H1 (cell line): ENCODE data around the gene P2RX1. TPM values are rescaled to one million over a fixed set of nuclear protein-coding genes. Genes with fewer than 3 reads are reported as not detected.

ENCODE experiments used
- CTCF ChIP-seq, 3 experiments: IDR thresholded peaks; 1 replicate in 2 of 3; 2 replicates in 1 of 3; pipeline versions ENCODE4 v1.5.1 to v1.6.1; 2011; ENCODE audit warnings: low read length in 3 of 3, mild to moderate bottlenecking in 3 of 3, inconsistent platforms in 2 of 3, low read depth in 1 of 3, moderate library complexity in 1 of 3; ENCODE audit not compliant: insufficient read depth in 1 of 3; ENCODE audit errors: control extremely low read depth in 1 of 3
- FOSL1 ChIP-seq: IDR thresholded peaks from 2 replicates; pipeline ENCODE4 v1.6.1; 2011; ENCODE audit warnings: mild to moderate bottlenecking, low read depth, low read length, moderate library complexity; ENCODE audit not compliant: insufficient read depth
- RBBP5 ChIP-seq: IDR thresholded peaks from 2 replicates; pipeline ENCODE4 v1.7.1; 2012; ENCODE audit warnings: low read depth, mild to moderate bottlenecking, inconsistent platforms, low read length, moderate library complexity, borderline replicate concordance
- SUZ12 ChIP-seq: fragments of 200-600 bp; sonication (generic); IDR thresholded peaks from 2 replicates; pipeline ENCODE4 v1.6.1; 2012; ENCODE audit warnings: mild to moderate bottlenecking, inconsistent platforms, low read length, moderate library complexity, mixed read lengths
- polyA plus RNA-seq, 7 experiments: library from polyadenylated mRNA; depleted of rRNA in 3 of 7; stranded (reverse) in 5 of 7; unstranded in 2 of 7; fragments of >200 nt in 5 of 7; fragments of 200-250 nt in 2 of 7; gene quantifications; 1 replicate in 5 of 7; 2 replicates in 1 of 7; 4 replicates in 1 of 7; pipeline versions ENCODE4 v1.2.1 to v1.2.3, GENCODE V29; 2011 to 2013; ENCODE audit warnings: missing spikeins in 2 of 7, mixed read lengths in 2 of 7
- total RNA-seq: library from RNA; stranded (reverse); fragmentation: NEBNext Ultra II Directional; extraction: Animal tissue kit (Norgen Biotek cat#: 25700); gene quantifications from 2 replicates; pipeline ENCODE4 v1.2.1, GENCODE V29; 2021

Gene P2RX1
- total and polyA plus RNA-seq, 2 of the 8 experiments (the other 6 are each of a cell fraction or from before 2014, with no cell fraction given) = 0.45 to 1.1 TPM

DNA sequence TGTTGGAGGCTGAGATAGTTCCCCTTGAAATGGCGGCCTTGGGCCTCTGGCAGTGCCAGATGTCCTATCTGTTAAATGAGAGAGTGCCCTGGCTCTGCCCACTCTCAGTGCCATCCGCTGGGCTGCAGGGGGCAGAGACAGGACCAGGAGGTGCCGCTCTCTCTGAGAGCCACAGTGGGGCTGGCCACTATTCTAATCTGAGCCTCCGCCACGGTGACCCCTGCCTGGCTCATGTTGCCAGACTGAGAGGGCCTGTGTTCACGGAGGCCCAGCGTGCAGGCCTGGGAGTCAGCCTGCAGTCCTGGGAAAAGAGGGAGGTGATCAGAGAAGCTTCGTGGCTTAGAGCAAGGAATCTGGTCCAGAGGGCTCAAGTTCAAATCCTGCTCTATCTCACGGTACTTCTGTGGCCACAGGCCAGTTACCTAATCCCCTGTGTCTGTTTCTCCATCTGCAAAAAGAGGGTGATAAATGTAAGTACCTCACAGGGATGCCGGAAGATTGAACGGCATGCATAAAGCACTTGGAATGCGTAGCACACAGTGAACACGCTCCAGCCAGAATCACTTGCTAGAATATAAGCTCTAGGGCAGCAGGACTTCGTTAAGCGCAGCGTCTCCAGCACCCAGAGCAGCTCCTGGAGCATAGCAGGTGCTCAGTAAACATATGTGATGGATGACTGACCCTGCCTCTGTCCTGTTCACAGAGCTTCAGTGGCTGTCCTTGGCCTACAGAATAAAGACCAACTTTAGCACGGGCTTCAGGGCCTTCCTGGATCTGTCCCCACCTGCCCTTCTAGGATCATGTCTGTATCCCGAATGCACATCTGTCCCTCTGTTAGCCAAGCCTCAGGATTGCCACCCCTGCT is 41.7 kb upstream of the P2RX1 start (continued):
- no peak for TF ChIP-seq SUZ12
- no peak for TF ChIP-seq RBBP5
- TF ChIP-seq FOSL1 = no peak
- TF ChIP-seq CTCF (IDR thresholded peaks at IDR 0.05; ENCODE audit: control extremely low read depth in 1 of 3, insufficient read depth in 1 of 3, low read depth in 1 of 3, low read length in 3 of 3) = no peak
